GM18505 (cell line): Measurements from ENCODE around the gene TMPRSS9.

Source experiments
- ATAC-seq: cut with Tn5 transposase; IDR thresholded peaks from one replicate; pipeline ENCODE4 v1.9.1; 2021; ENCODE audit not compliant: unreplicated experiment
- POLR2A ChIP-seq: IDR thresholded peaks from 4 replicates; pipeline ENCODE4 v1.6.1; 2011; ENCODE audit warnings: borderline replicate concordance; ENCODE audit not compliant: insufficient read depth, insufficient read length; ENCODE audit errors: extremely low read depth

The TMPRSS9 gene

DNA sequence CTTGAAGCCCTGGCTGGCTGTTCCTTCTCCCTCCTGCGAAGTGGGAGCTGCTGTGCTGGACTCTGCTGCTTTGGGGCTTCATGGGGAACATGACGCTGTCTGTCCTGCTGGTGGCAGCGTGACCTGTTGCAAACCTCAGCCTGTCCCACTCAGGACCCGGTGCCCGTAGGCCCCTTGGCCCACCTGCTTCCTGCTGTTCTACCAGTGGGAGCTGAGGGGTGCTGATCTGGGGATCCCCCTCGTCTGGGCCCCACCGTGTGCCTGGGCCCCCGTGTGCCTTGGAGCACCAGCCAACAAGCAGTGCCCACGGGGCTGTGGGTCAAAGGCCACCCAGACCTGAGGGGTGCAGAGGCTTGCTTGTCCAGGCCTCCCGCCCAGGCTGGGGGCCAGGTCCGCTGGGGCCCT lies 26.3 kb upstream of the TMPRSS9 start:
- TF ChIP-seq POLR2A = no peak
- ATAC-seq = no peak

DNA sequence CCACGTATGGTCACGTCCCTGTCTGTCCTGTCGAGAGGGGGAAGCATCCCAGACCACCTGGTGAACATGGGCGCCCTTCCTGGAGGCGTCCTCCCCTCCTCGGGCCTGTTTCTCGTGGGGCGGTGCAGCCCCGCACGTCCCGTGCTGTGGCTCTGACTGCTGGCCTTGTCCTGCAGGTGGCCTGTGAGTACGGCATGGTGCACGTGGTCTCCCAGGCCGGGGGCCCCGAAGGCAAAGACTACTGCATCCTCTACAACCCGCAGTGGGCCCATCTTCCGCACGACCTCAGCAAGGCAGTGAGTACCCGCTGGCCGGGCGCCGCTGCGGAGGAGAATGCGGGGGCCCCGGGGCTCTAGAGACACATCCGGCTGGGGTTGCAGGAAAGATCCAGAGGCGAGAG lies 25.6 kb upstream of the TMPRSS9 start:
- no peak for TF ChIP-seq POLR2A

DNA sequence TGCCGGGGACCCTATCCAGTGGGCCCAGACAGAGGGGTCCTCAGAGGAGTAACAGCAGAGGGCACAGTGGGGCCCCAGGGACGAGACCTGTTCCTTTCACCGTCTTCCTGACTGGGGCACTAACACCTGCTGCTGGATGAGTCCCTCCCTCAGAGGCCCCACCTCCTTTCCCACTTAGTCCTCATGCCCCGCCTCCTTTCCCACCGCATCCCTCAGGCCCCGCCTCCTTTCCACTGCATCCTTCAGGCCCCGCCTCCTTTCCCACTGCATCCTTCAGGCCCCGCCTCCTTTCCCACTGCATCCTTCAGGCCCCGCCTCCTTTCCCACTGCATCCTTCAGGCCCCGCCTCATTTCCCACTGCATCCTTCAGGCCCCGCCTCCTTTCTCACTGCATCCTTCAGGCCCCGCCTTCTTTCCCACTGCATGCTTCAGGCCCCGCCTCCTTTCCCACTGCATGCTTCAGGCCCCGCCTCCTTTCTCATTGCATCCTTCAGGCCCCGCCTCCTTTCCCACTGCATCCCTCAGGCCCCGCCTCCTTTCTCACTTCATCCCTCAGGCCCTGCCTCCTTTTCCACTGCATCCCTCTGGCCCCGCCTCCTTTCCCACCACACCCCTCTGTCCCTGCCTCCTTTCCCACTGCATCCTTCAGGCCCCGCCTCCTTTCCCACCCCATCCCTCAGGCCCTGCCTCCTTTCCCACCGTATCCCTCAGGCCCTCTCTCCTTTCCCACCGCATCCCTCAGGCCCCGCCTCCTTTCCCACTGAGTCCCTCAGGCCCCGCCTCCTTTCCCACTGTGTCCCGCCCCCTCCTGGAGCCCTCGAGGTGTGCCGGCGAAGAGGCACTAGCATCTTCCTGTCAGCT lies 24.8 kb upstream of the TMPRSS9 start:
- no peak for TF ChIP-seq POLR2A
- no peak for ATAC-seq

More for the DNA sequence above, 25.6 kb upstream of the TMPRSS9 start:
- ATAC-seq = no peak

- TF ChIP-seq POLR2A = no peak
- ATAC-seq = no peak
These were observed 24.2 kb upstream of the TMPRSS9 start for GRCh38 chr19:2335848-2336247.

- no peak for TF ChIP-seq POLR2A
- no peak for ATAC-seq
These were observed 23.3 kb upstream of the TMPRSS9 start for GRCh38 chr19:2336528-2337328.

GRCh38 chr19:2337329-2337707 lies 22.7 kb upstream of the TMPRSS9 start:
- no peak for ATAC-seq
- no peak for TF ChIP-seq POLR2A

GRCh38 chr19:2338055-2338615 lies 21.9 kb upstream of the TMPRSS9 start:
- ATAC-seq = no peak
- no peak for TF ChIP-seq POLR2A

DNA sequence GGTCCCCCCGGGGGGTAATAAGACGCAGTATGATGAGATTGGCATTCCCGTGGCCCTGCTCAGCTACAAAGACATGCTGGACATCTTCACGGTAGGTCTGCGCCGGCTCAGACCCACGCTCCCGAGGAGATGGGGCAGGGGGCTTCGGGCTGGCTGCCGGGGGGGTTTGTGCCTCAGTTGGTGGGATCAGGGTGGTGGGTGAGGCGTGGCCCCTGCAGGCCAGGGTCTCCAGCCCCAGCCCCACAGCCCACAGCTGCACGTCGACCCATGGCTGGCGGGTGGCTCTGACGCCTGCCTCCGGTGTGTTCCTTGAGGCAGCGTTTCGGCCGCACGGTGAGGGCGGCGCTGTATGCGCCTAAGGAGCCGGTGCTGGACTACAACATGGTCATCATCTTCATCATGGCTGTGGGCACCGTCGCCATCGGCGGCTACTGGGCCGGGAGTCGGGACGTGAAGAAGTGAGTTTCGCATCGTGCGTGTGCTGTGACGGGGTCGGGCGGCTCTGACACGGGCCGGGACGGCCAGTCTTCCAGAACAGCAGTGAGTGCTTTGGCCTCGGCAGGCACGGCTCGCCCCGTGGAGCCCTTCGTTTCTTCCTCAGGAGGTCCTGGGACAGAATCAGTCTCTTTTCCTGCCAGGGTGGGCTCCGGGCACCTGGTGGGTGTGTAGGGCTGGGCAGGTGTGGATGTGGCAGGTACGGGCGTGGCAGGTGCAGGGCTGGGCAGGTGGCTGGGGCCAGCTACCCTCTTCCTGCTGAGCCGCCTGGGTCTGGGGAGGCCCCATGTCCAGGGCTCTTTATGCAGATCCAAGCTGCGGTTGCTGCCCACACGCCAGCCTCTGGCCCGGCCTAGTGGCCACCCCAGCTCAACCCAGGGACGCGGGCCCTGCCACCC lies 21.1 kb upstream of the TMPRSS9 start:
- no peak for TF ChIP-seq POLR2A
- no peak for ATAC-seq

- TF ChIP-seq POLR2A = no peak
These were observed 20.3 kb upstream of the TMPRSS9 start for GRCh38 chr19:2339644-2340310.

DNA sequence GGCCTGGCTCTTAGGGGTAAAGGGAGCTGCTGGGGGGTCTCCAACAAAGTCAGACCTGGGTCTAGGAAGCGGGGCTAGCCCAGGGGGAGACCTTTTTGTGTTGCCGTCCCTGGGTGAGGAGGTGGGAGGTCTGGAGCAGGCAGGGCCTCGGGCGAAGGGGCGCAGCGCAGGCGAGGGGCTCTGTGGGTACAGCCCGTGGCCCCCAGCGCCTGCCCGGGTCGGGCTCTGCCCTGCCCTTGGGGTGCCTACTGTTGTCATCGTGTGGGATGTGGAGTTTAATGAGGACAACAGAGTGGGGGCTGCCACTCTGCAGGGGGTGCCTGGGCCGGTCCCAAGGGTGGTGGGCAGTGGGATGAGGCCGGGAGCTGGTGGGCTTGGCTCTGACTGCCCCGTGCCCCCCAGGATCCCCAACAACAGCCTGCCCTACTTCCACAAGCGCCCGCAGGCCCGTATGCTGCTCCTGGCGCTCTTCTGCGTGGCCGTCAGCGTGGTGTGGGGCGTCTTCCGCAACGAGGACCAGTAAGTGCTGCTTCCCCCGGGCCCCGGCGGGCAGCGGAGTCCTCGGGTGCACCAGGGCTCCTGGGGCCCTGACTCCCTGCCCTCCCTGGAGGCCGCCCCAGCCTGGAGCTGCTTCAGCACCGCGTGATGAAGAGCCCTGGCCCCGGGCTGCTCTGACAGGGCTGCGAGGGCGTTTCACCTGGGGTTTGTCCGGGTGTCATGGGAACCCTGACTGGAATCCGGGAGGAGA lies 19.4 kb upstream of the TMPRSS9 start:
- TF ChIP-seq POLR2A = no peak
- no peak for ATAC-seq

More at GRCh38 chr19:2339644-2340310, 20.3 kb upstream of the TMPRSS9 start:
- ATAC-seq = no peak

DNA sequence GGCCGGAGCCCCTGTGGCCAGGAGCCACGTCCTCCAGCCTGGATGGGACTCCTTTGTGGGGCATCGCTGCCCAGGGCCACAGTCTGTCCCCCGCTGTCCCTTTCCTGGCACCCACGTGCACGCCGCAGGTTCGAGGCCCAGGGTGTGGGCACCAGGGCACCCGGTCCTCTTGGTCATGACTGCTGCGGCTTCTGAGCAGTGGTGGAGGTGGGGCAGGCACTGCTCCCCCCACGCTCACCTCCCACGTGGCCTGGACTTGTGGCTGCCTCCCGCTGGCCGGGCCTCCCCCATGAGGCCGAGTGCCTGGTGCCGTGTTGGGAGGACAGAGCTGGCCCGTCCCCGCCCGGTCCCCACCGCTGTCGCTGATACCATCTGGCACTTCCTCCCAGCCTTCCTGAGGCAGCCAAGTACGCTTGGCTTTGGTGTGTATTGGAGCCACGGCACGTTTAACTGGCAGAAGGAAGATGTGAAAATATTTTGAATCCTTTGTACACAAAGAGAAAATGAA lies 18.8 kb upstream of the TMPRSS9 start:
- no peak for ATAC-seq
- no peak for TF ChIP-seq POLR2A
